ENCODE data around the gene KIT. TPM values are rescaled to one million over a fixed set of nuclear protein-coding genes. Genes with fewer than 3 reads are reported as not detected.

KIT gene
- total and polyA plus RNA-seq, 2 of the 13 experiments (the other 11 are each of a cell fraction or from before 2014, with no cell fraction given), result not detected

- H3K9ac ChIP-seq (ENCODE audit: insufficient read depth, low read depth, low read length), result no peak overlapping the region
- in situ Hi-C loops (cut with HindIII; ENCODE audit: extremely low pct_ligation_motif_present, low pct_unique_long_range_greater_than_20kb), result no loop called here
- WGBS (ENCODE audit: low lambda C conversion rate), result 11% methylated on average over 6 of the region's 6 CpGs
- no peak overlapping the region for H3K4me3 ChIP-seq (replicated peaks in 1 of 3; ENCODE audit: insufficient read depth in 1 of 3, low read depth in 2 of 3, low read length in 3 of 3)
- ATAC-seq (no peak), FAIRE-seq (no peak), DNase-seq (ENCODE audit: low spot score) (no peak)
- H3K36me3 ChIP-seq (replicated peaks in 1 of 2; ENCODE audit: control insufficient read depth in 1 of 2, insufficient read depth in 2 of 2, low read length in 2 of 2), result no peaks in the 10 kb centered on the region
- H4K20me1 ChIP-seq (ENCODE audit: insufficient read depth, low read length), result no peaks in the 10 kb centered on the region
- H3K27me3 ChIP-seq (ENCODE audit: control insufficient read depth in 1 of 2, insufficient read depth in 2 of 2, low read length in 2 of 2), result no peaks in the 10 kb centered on the region; a peak in 1 of 5 replicates
- H3K9me3 ChIP-seq (ENCODE audit: low read length), result no peaks in the 10 kb centered on the region
- ChIA-PET CTCF (ENCODE audit: low intra/inter-chr PET ratio, low total read pairs) (no interaction called here), POLR2A (no interaction called here)
- no TSS peak for BruUV-seq (replicated peaks)
- intact Hi-C loops (cut with micrococcal nuclease; ENCODE audit: unreplicated experiment), result no loop called here
- no peaks in the 10 kb centered on the region for H3K79me2 ChIP-seq (ENCODE audit: insufficient read depth, low read length)
- H2AFZ ChIP-seq (ENCODE audit: low read length), result no peak overlapping the region
- no peak overlapping the region for H3K4me2 ChIP-seq (ENCODE audit: low read depth, low read length)
- H3K4me1 ChIP-seq (ENCODE audit: insufficient read depth, low read length), result no peaks in the 10 kb centered on the region
- H3K27ac ChIP-seq (ENCODE audit: extremely low read length, insufficient read depth, low read length), result no peak overlapping the region
- TF ChIP-seq ZNF691 (CRISPR knock-in tag; IDR thresholded peaks at IDR 0.05; ENCODE audit: borderline replicate concordance, low read depth) (no peak), ZFP37 (CRISPR knock-in tag; IDR thresholded peaks at IDR 0.05; ENCODE audit: borderline replicate concordance) (no peak), BHLHE40 (IDR thresholded peaks at IDR 0.05; ENCODE audit: low read length) (no peak), PTBP1 (IDR thresholded peaks at IDR 0.05; ENCODE audit: low read depth, low read length, poor library complexity, severe bottlenecking) (no peak), RFXANK (CRISPR knock-in tag; IDR thresholded peaks at IDR 0.05) (no peak), MEF2D (CRISPR knock-in tag; IDR thresholded peaks at IDR 0.05) (no peak)
Measured at GRCh38 chr4:54643958-54644751, 13.6 kb upstream of the KIT start.

GRCh38 chr4:54645830-54646229 is 11.9 kb upstream of the KIT start:
- in situ Hi-C loops (cut with HindIII; ENCODE audit: extremely low pct_ligation_motif_present, low pct_unique_long_range_greater_than_20kb) (no loop called here), intact Hi-C loops (cut with micrococcal nuclease; ENCODE audit: unreplicated experiment) (no loop called here)
- TF ChIP-seq ETV5 (CRISPR knock-in tag; IDR thresholded peaks at IDR 0.05; ENCODE audit: borderline replicate concordance) (no peak), DNMT1 (CRISPR knock-in tag; IDR thresholded peaks at IDR 0.05) (no peak)
- Histone ChIP-seq H3K9ac (ENCODE audit: insufficient read depth, low read depth, low read length) (no peak overlapping the region), H4K20me1 (ENCODE audit: insufficient read depth, low read length) (no peaks in the 10 kb centered on the region), H2AFZ (ENCODE audit: low read length) (no peak overlapping the region), H3K36me3 (replicated peaks in 1 of 2; ENCODE audit: control insufficient read depth in 1 of 2, insufficient read depth in 2 of 2, low read length in 2 of 2) (no peaks in the 10 kb centered on the region), H3K4me1 (ENCODE audit: insufficient read depth, low read length) (no peaks in the 10 kb centered on the region), H3K27ac (ENCODE audit: extremely low read length, insufficient read depth, low read length) (no peak overlapping the region), H3K9me3 (ENCODE audit: low read length) (no peaks in the 10 kb centered on the region), H3K4me3 (replicated peaks in 1 of 3; ENCODE audit: insufficient read depth in 1 of 3, low read depth in 2 of 3, low read length in 3 of 3) (no peak overlapping the region), H3K79me2 (ENCODE audit: insufficient read depth, low read length) (no peaks in the 10 kb centered on the region), H3K27me3 (ENCODE audit: control insufficient read depth in 1 of 2, insufficient read depth in 2 of 2, low read length in 2 of 2) (no peaks in the 10 kb centered on the region; a peak in 1 of 5 replicates), H3K4me2 (ENCODE audit: low read depth, low read length) (no peak overlapping the region)
- ChIA-PET POLR2A (no interaction called here), CTCF (ENCODE audit: low intra/inter-chr PET ratio, low total read pairs) (no interaction called here)
- WGBS (ENCODE audit: low lambda C conversion rate), result no CpG with 5 or more reads among the region's 1 CpG
- ATAC-seq, result no peak
- no TSS peak for BruUV-seq (replicated peaks)
- no peak for FAIRE-seq
- DNase-seq (ENCODE audit: low spot score), result no peak

Measured in HepG2 (cell line).